Measurements from ENCODE around the gene DIAPH3. TPM values are rescaled to one million over a fixed set of nuclear protein-coding genes. Genes with fewer than 3 reads are reported as not detected.

DIAPH3 gene
- total and polyA plus RNA-seq, 7 donors: 0.16 to 3.8 (median 1.1) TPM; not detected in 1

DNA sequence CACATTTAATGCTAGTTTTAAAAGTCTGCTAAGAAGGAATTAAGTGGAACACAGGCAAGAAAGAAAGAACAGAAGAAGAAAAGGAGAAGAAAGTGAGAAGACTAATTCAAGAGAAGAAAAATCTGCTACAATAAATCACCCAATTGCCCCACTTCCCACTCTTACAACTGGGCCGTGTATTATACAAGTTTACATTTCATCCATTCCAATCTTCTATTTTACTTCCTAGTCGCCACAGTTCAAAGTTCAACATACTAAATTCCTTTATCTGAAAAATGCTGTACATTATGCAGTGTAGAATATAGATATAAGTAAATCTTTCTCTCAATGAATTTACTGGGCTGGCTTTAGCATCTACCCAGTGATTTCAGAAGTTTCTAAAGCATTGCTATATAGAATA, 328.2 kb downstream of the DIAPH3 start:
- DNase-seq: no peak
- no peaks in the 10 kb centered on the region for H3K4me1 ChIP-seq
- no peak overlapping the region for H3K27ac ChIP-seq
- 11 to 55% methylated on average over 2 of the region's 2 CpGs for WGBS, 2 donors
- no peaks in the 10 kb centered on the region for H3K36me3 ChIP-seq
- intact Hi-C loops (cut with DNase I): no loop called here
- no peak overlapping the region for H3K4me3 ChIP-seq
- H3K9me3 ChIP-seq: no peaks in the 10 kb centered on the region
- TF ChIP-seq, protein P1, sequence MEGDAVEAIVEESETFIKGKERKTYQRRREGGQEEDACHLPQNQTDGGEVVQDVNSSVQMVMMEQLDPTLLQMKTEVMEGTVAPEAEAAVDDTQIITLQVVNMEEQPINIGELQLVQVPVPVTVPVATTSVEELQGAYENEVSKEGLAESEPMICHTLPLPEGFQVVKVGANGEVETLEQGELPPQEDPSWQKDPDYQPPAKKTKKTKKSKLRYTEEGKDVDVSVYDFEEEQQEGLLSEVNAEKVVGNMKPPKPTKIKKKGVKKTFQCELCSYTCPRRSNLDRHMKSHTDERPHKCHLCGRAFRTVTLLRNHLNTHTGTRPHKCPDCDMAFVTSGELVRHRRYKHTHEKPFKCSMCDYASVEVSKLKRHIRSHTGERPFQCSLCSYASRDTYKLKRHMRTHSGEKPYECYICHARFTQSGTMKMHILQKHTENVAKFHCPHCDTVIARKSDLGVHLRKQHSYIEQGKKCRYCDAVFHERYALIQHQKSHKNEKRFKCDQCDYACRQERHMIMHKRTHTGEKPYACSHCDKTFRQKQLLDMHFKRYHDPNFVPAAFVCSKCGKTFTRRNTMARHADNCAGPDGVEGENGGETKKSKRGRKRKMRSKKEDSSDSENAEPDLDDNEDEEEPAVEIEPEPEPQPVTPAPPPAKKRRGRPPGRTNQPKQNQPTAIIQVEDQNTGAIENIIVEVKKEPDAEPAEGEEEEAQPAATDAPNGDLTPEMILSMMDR (IDR thresholded peaks at IDR 0.05): no peak
- no peak for TF ChIP-seq POLR2A (IDR thresholded peaks at IDR 0.05)
- TF ChIP-seq EP300 (IDR thresholded peaks at IDR 0.05): no peak
- no peak for TF ChIP-seq POLR2AphosphoS5 (IDR thresholded peaks at IDR 0.05)
- H3K27me3 ChIP-seq: no peaks in the 10 kb centered on the region

DNA sequence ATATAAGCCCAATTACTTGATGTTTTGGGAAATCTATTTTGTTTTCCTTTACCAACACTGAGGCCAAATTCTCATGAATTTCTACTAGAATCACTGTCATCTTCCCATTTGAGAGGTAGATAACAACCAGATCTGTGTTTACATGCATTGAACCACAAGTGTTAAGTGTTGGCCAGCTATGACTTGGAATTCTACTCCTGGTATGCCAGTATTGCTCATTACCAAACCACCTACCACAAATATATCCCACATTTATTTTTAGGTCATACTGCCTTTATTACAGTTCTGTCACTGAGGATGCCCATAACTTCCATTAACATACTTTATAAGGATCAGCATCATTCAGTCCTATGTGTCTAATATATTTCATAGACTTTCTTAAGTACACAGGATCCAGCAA, 328.9 kb downstream of the DIAPH3 start:
- TF ChIP-seq EP300 (IDR thresholded peaks at IDR 0.05) (no peak), POLR2A (IDR thresholded peaks at IDR 0.05) (no peak), POLR2AphosphoS5 (IDR thresholded peaks at IDR 0.05) (no peak)
- TF ChIP-seq, protein P1 (IDR thresholded peaks at IDR 0.05): no peak

DNA sequence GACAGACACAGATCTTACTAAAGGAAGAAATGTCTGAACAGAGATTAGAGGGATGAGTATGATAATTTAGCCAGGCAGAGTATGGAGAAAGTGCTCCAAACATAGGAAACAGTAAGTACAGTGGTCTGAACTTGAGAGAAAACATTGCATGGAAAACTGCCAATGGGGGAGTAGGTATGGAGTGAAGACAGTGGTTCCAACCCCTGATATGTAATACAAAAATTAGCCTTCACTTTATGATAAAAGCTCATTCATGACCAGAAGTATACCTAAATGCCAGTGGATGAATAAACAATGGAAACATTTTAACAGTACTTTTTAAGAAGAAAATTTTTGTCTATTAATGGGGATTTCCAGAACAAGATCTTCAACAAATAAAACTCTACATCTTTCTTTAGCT, 334.0 kb downstream of the DIAPH3 start:
- intact Hi-C loops (cut with DNase I): no loop called here
- TF ChIP-seq POLR2AphosphoS5 (IDR thresholded peaks at IDR 0.05) (no peak), POLR2A (IDR thresholded peaks at IDR 0.05) (no peak), EP300 (IDR thresholded peaks at IDR 0.05) (no peak)
- TF ChIP-seq, protein P1 (IDR thresholded peaks at IDR 0.05): no peak
- DNase-seq: no peak

More for the DNA sequence above, 328.9 kb downstream of the DIAPH3 start:
- H3K36me3 ChIP-seq: no peaks in the 10 kb centered on the region
- DNase-seq: no peak
- no peaks in the 10 kb centered on the region for H3K4me1 ChIP-seq
- no peaks in the 10 kb centered on the region for H3K9me3 ChIP-seq
- intact Hi-C loops (cut with DNase I): no loop called here
- H3K27me3 ChIP-seq: no peaks in the 10 kb centered on the region
- no peak overlapping the region for H3K4me3 ChIP-seq
- H3K27ac ChIP-seq: no peak overlapping the region

GRCh38 chr13:59823486-59823885, 340.2 kb downstream of the DIAPH3 start:
- TF ChIP-seq, protein P1 (IDR thresholded peaks at IDR 0.05): no peak
- TF ChIP-seq POLR2AphosphoS5 (IDR thresholded peaks at IDR 0.05) (no peak), POLR2A (IDR thresholded peaks at IDR 0.05) (no peak), EP300 (IDR thresholded peaks at IDR 0.05) (no peak)
- Histone ChIP-seq H3K4me1 (no peaks in the 10 kb centered on the region), H3K4me3 (no peak overlapping the region), H3K9me3 (no peaks in the 10 kb centered on the region), H3K27me3 (no peaks in the 10 kb centered on the region), H3K27ac (no peak overlapping the region), H3K36me3 (no peaks in the 10 kb centered on the region)
- intact Hi-C loops (cut with DNase I): no loop called here
- DNase-seq: no peak
- 64 to 82% methylated on average over 1 of the region's 1 CpG for WGBS, 2 donors

More for the DNA sequence above, 334.0 kb downstream of the DIAPH3 start:
- Histone ChIP-seq H3K9me3 (no peaks in the 10 kb centered on the region), H3K36me3 (no peaks in the 10 kb centered on the region), H3K27ac (no peak overlapping the region), H3K27me3 (no peaks in the 10 kb centered on the region), H3K4me1 (no peaks in the 10 kb centered on the region), H3K4me3 (no peak overlapping the region)

GRCh38 chr13:59809564-59809963, 354.2 kb downstream of the DIAPH3 start:
- DNase-seq: no peak
- no peaks in the 10 kb centered on the region for H3K9me3 ChIP-seq
- no peaks in the 10 kb centered on the region for H3K27me3 ChIP-seq
- H3K4me1 ChIP-seq: no peaks in the 10 kb centered on the region
- no peak overlapping the region for H3K4me3 ChIP-seq
- no peak overlapping the region for H3K27ac ChIP-seq
- TF ChIP-seq EP300 (IDR thresholded peaks at IDR 0.05) (no peak), POLR2AphosphoS5 (IDR thresholded peaks at IDR 0.05) (no peak), POLR2A (IDR thresholded peaks at IDR 0.05) (no peak)
- TF ChIP-seq, protein P1 (IDR thresholded peaks at IDR 0.05): no peak
- intact Hi-C loops (cut with DNase I): no loop called here
- 88 to 91% methylated on average over 3 of the region's 3 CpGs for WGBS, 2 donors
- no peaks in the 10 kb centered on the region for H3K36me3 ChIP-seq

All from sigmoid colon (tissue), 7 donors.